LHCN-M2 (cell line): ENCODE measurements around the gene LSM4. TPM values are rescaled to one million over a fixed set of nuclear protein-coding genes. Genes with fewer than 3 reads are reported as not detected.

Source experiments
- DNase-seq: peaks from one replicate; pipeline ENCODE4 v3.0.0-alpha.2; 2012; ENCODE audit warnings: low read depth
- total RNA-seq: library from RNA; depleted of rRNA; stranded (reverse); fragments of >200 nt; gene quantifications from 2 replicates; pipeline ENCODE4 v1.2.3, GENCODE V29; 2014

The LSM4 gene
- total RNA-seq, 1 experiment from 2014 or later, result 434 TPM

DNA sequence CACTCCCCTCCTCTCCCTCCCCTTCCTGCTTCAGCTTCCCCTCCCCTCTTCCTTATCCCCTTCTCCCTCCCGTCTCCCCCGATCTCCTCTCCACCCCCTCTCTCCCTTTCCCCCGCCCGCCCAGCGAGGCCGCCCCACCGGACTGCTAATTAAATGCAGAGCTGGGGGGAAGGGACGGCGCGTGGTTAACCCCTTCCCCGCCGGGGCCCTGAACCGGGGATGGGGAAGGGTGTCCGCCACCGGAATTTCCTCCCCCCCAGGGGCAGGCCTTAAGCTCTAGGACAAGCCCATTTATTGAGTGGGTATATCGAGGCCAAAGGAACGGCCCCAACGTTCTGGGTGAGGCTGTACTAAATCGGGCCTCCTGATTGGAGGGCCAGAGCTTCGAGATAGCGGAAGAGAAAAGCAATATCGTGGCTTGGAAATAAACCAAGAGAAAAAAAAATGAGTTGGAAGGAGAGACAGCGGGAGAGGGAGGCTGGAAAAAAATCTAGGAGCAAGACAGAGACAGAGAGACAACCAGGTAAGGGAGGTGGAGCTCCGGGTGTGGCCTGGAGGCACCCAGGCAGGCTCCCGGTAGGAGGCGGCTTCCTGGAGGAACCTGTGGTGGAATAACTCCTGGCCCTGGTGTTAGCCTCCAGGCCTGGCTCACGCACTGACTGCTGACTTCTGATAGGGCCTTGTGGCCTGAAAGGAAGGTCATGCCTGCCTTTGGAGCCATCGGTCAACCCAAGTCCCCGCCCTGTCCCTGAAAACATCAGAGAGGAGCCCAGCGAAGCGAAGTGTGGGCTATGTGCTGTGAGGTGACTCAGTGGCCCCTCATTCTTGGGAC, 29.9 kb downstream of the LSM4 start:
- DNase-seq, result no peak

- no peak for DNase-seq
These were observed 30.4 kb downstream of the LSM4 start for GRCh38 chr19:18292462-18292809.

DNA sequence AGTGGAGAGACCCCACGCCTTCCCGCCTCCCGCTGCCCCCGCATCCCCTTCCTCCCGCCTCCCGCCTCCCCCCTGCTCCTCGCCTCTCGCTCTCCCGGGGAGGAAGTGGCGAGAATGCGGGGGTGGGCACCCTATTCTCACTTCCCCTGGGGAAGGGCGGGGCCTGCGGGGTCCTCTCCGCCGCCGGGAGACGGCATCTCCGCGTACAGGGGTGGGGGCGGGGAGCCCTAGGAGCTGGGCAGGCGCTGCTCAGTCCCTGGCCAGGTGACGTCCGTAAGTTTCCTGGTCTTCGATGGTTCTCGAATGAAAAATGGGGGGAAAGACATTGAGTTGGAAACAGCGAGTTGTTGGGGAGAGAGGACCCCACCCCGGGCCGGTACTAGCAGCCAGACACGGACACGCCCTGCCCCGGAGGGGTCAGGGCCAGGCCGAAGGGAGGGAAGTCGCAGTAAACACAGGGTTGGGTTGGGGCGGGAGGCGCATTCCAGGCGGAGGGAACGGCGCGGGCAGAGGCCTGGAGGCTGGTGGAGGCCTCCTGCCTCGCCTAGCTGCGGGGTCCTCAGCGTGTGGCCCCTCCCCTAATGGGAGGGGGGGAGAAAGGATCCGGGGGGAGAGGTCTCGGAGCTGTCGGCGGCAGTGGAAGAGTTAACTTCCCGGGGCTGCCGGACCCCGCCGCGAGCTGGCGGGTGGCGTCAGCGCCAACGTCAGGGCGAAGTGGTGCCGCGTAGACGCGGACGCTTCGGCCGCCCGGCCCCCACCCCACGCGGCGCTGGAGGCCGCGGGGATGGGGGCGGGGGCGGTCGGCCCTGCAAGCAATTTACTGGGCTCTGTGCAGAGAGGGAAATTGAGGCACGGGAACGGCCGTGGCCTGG, 31.1 kb downstream of the LSM4 start:
- DNase-seq, result no peak

DNA sequence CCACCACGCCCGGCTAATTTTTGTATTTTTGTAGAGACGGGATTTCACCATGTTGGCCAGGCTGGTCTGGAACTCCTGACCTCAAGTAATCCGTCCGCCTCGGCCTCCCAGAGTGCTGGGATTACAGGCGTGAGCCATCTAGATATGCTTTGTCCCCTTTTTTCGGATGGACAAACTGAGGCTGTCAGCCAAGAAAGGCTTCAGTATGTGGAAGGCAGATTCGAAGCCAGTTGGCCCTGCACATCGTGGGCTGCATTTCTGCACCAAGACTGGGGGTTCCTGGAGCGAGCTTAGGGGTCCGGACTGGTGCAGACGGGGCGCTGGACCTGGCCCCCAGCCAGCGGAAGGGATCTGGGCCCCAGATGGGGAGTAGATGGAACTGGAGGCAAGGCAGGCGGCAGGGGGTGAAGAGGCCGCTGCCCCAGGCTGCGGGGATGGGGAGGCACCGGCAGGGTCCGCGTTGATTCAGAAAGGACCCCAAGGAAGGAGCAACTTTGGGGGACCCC, 31.8 kb downstream of the LSM4 start:
- DNase-seq, result no peak

DNA sequence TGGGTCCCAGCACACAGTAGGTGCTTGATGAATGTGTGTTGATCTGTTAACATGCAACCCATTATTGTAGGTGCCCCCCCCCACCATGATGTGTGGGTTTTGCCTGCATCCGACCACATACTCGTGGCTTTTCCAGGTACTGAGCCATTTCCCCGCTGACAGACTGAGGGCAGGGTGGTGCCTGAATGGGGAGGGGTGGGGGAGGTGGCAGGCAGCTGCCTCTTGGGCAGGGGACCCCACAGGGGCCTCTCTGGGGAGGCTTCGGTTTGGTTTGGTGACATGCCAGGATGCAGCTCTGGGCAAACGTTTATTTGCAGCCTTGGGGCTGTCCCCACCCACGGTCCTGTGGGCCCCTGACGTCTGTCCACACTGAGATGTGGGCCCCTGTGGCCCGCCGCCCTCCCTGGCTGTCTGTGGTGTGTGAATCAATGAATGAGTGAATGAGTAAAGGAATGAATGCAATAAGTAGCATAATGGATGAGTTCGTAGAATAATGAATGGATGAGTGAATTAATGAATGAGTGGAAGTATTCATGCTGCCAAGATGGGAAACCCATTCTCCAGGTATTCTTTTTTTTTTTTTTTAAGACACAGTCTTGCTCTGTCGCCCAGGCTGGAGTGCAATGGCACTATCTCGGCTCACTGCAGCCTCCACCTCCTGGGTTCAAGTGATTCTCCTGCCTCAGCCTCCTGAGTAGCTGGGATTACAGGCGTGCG, 32.4 kb downstream of the LSM4 start:
- no peak for DNase-seq

- DNase-seq, result no peak
These were observed 33.2 kb downstream of the LSM4 start for GRCh38 chr19:18289471-18290301.

GRCh38 chr19:18287836-18288772, 34.8 kb downstream of the LSM4 start:
- DNase-seq, result no peak

DNA sequence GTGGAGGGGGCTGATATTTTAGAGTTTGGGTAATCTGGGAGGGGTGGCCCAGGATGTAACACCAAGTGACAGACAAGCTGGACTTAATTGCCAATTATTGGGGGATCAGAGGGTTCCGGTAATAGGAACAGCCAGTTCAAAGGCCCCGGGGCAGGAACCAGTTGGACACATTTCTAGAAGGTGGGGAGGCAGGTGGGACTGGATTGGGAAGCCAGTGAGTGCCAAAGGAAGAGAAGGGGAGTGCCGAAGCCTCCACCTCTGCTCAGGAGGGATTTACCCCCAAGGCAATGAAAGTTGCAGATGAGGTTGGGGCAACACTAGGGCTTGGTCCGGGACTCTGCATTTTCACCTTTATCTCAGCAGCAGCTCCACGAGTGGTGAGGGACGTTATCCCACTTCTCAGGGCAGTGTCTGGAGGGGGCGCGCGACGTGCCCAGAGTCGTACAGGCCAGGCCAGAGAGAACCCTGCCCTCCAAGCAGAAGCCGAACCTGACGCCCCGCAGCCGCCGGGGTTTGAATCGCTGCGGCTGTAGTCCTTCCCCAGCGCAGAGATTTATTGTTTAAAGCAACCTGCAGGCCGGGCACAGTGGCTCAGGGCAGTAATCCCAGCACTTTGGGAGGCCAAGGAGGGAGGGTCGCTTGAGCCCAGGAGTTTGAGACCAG, 35.8 kb downstream of the LSM4 start:
- DNase-seq, result no peak

DNA sequence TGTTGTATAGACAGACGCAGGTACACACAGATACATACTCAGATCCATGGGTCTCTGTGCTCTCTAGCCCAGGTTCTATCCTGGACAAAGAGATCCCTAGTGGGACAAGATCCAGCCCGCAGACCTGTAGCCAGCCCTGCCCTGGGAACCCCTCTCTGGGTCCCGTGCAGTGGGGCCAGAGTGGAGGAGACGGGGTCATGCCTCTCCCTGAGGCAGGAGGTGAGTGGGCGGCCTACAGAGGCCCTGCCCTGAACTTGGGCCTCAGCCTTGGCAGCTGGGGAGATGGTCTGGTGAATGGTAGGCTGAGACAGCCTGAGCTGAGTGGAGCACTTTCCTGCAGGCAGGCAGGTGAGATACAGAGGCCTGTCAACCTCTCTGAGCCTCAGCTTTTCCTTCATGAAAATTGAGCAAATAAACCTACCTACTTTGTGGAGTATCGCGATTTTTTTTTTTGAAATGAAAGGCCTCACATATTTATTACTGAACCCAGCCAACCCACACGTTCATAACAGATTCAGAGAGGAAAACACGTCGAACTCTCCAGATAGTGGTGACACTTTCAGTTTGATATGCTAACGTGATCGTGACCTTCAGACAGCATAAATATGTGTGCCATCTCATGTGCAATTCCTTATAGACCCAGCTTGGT, 38.0 kb downstream of the LSM4 start:
- DNase-seq, result no peak

DNA sequence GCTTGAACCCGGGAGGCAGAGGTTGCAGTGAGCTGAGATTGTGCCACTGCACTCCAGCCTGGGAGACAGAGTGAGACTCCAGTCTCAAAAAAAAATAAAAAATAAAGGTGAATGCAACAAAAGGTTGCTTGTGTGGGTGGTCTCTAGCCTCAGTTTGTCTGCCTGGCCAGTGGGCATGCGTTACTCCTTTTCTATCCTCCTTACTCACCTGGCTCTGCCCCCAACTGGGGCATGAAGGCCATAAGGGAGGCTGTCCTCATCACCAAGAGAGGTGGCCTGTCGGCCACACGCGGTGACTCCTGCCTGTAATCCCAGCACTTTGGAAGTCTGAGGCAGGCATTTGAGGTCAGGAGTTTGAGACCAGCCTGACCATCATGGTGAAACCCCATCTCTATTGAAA, 39.5 kb downstream of the LSM4 start:
- no peak for DNase-seq

- no peak for DNase-seq
These were observed 40.1 kb downstream of the LSM4 start for GRCh38 chr19:18282788-18283141.

- peak; percentile 67 for DNase-seq
These were observed 40.7 kb downstream of the LSM4 start for GRCh38 chr19:18282021-18282787.

DNA sequence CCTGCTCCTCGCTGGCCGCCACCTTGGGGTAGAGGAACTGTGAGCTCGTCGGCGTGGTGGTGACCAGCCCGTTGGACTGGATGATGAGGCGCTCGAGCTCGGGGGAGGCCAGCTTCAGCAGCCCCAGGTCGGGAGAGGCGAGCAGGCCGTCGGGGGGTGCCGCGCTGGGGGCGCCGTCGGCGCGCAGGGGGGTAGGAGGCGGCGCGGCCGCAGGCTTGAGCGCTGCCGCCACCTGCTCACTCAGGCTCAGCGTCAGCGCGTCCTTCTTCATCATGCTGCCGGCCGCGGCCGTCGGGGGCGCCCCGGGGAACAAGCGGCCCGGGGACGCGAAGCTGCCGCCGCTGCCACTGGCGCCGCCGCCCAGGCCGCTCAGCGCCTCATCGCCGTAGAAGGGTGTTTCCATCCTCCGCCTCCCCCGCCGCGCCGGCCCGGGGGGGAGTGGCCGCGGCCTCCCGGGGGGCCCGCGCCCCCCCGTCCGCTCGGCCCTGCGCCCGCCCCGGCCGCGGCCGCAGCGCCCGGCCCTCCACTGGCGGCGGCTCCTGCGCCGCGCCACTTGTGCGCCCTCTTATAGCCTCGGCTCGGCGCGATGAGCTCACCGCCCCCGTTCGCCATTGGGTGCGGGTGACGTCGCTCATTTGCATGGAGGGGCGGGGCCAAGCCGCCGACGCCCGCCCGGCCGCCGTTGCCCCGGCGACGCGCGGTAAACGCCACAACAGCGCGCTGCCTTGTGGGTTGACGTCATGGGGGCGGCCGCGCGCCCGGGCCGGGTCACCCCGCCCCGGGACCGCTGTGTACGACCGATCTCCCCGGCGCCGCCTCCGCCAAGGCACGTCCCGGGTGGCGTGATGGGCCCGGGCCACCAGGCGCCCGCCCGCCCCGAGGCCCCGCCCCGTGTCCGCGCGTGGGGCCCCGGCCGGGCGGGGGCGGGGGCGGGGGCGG, 41.5 kb downstream of the LSM4 start, which contains the start of gene JUND:
TSS of gene JUND (minus strand) at position 541 of the 939 bp plus-strand sequence. CDS start at position 403, 138 bp downstream.
- DNase-seq, result peak; percentile 95

GRCh38 chr19:18280247-18281081, 42.4 kb downstream of the LSM4 start:
- DNase-seq, result peak; percentile 84

- peak; percentile 94 for DNase-seq
These were observed 43.2 kb downstream of the LSM4 start for GRCh38 chr19:18279516-18280246.
